SU-DHL-6 (cell line): Measurements from ENCODE around the gene CSNK1D.

Experiments used
- EZH2phosphoT487 ChIP-seq: fragments of 200-600 bp; sonication (generic), shearing (Covaris generic); conservative IDR thresholded peaks from 2 replicates; pipeline ENCODE4 v1.6.1; 2018; ENCODE audit warnings: mild to moderate bottlenecking, antibody characterized with exemption, low read length, moderate library complexity, mixed read lengths
- TF ChIP-seq, protein P1 (sequence below): fragments of 200-600 bp; sonication (generic); IDR thresholded peaks from one replicate; pipeline ENCODE4 v1.5.1; 2017; ENCODE audit warnings: antibody characterized with exemption, mild to moderate bottlenecking, low read length, moderate library complexity; ENCODE audit not compliant: insufficient read depth, poor library complexity, severe bottlenecking

- TF ChIP-seq, protein P1, sequence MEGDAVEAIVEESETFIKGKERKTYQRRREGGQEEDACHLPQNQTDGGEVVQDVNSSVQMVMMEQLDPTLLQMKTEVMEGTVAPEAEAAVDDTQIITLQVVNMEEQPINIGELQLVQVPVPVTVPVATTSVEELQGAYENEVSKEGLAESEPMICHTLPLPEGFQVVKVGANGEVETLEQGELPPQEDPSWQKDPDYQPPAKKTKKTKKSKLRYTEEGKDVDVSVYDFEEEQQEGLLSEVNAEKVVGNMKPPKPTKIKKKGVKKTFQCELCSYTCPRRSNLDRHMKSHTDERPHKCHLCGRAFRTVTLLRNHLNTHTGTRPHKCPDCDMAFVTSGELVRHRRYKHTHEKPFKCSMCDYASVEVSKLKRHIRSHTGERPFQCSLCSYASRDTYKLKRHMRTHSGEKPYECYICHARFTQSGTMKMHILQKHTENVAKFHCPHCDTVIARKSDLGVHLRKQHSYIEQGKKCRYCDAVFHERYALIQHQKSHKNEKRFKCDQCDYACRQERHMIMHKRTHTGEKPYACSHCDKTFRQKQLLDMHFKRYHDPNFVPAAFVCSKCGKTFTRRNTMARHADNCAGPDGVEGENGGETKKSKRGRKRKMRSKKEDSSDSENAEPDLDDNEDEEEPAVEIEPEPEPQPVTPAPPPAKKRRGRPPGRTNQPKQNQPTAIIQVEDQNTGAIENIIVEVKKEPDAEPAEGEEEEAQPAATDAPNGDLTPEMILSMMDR: no peak
- TF ChIP-seq EZH2phosphoT487: no peak
These were observed 19.0 kb upstream of the CSNK1D start for GRCh38 chr17:82292251-82293154.
